Naive thymus-derived CD8-positive, alpha-beta T cell (primary cell): Measurements from ENCODE around the gene KLF3. TPM values are rescaled to one million over a fixed set of nuclear protein-coding genes. Genes with fewer than 3 reads are reported as not detected.
"Not testable (repeated sequence)": the region's sequence is repeated elsewhere in the genome, so short reads cannot be mapped to it uniquely, and the experiment has no call there.

ENCODE experiments used
- ATAC-seq, 2 donors: fragments of 150-1000 bp; cut with Tn5 transposase in 1 of 2; sonication (Bioruptor Pico), chemical (Tn5 transposase) in 1 of 2; 1 replicate in 1 of 2; 2 replicates in 1 of 2; pipeline ENCODE4 v1.10.0; 2021; ENCODE audit warnings: mild to moderate bottlenecking in 2 of 2, moderate library complexity in 2 of 2
- POLR2A ChIA-PET: fragments of 350-600 bp; sonication (Branson Sonifier 250); formaldehyde crosslinking; loops from one replicate; lab custom pipeline; 2021; ENCODE audit warnings: antibody characterized with exemption; lab: Charles Lee
- DNase-seq, 10 donors: peaks; one replicate each; pipeline versions ENCODE4 v3.0.0 to v3.0.0-alpha.2; 2020 to 2022
- H3K27ac Mint-ChIP-seq, 10 donors: one replicate each; pipeline ENCODE4 v1.8.0; 2020 to 2022; ENCODE audit warnings: mild to moderate bottlenecking in 10 of 10, mixed read lengths in 10 of 10, moderate library complexity in 4 of 10, inconsistent platforms in 1 of 10
- H3K27me3 Mint-ChIP-seq, 5 donors: one replicate each; pipeline ENCODE4 v1.8.0; 2021 to 2022; ENCODE audit warnings: mixed read lengths in 5 of 5
- H3K36me3 Mint-ChIP-seq, 3 donors: one replicate each; pipeline ENCODE4 v1.8.0; 2020 to 2022; ENCODE audit warnings: mixed read lengths in 3 of 3, mild to moderate bottlenecking in 2 of 3, inconsistent platforms in 1 of 3
- H3K4me1 Mint-ChIP-seq, 4 donors: one replicate each; pipeline ENCODE4 v1.8.0; 2021 to 2022; ENCODE audit warnings: mixed read lengths in 4 of 4
- H3K4me3 Mint-ChIP-seq, 10 donors: one replicate each; pipeline ENCODE4 v1.8.0; 2020 to 2022; ENCODE audit warnings: mild to moderate bottlenecking in 10 of 10, mixed read lengths in 10 of 10, moderate library complexity in 6 of 10, inconsistent platforms in 1 of 10
- H3K9me3 Mint-ChIP-seq, 9 donors: one replicate each; pipeline ENCODE4 v1.8.0; 2020 to 2022; ENCODE audit warnings: mixed read lengths in 9 of 9, mild to moderate bottlenecking in 3 of 9, inconsistent platforms in 1 of 9, moderate library complexity in 1 of 9
- polyA plus RNA-seq, 3 donors: library from polyadenylated mRNA; unstranded; fragments of 300-500 nt; fragmentation: Illumina TruSeq; gene quantifications; one replicate each; pipeline ENCODE4 v1.2.3, GENCODE V29; 2021
- total RNA-seq, 8 experiments: library from RNA in 2 of 8; stranded (reverse) in 2 of 8; gene quantifications; one replicate each; pipeline ENCODE4 v1.2.3 and lab custom pipeline; 2021 to 2026

KLF3 gene
- total RNA-seq (100 to 1,000 TPM; 124 to 125 TPM), polyA plus RNA-seq (10 to 100 TPM; 46.2 to 56.6 (median 50.8) TPM), total RNA-seq (lab: John Stamatoyannopoulos, UW) (40.7 to 174 (median 159) reads per million in 6 experiments)

DNA sequence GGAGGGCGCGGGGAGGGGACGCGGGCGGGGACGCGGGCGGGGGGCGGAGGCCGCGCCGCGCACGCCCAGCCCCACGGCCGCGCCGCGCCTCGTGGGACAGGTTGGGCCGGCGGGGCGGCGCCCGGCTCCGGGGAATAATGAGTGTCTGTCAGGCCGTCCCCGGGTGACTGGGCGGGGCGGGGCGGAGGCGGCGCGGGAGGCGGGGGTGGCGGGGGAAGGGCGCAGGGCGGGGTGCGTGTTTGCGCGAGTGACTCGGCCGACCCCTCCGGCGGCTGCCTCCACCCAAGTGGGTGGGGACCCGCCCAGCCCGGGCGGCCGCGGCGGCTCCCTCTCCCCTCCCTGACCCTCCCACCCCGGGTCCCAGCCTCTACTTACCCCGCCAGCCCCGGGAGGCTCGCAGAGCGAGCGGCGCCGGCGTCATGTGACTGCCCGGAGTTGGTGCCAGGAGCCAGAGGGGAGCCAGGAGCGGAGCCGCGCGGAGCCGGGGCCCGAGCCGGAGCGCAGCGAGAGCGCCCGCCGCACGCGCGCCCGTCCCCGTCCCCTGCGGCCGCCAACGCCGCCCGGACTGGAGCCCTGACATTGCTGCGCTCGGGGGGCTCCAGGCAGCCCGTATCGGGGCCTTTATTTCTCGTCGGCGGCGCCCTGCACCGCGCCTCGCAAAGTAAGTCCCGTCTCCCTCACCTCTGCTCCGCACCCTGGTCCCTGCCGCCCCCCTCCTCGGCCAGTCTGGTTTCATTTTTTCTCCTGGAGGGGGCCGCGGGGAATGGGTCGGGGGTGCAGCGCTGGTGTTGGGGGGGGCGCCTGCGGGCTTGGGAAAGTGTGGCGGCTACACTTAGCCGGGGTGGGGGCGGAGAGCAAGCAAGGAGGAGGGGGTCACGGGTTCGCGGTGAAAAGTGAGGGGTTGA lies at the start of gene KLF3:
Gene KLF3 (plus strand): TSS at position 399 of the 905 bp plus-strand sequence. CDS start 16,427 bp downstream, outside the sequence.
- Mint-ChIP-seq H3K4me1 (peaks cover 30 to 74% (median 60%) of the 10 kb centered on the region in 4 donors), H3K27me3 (no peaks in the 10 kb centered on the region), H3K4me3 (peak within 1 kb of the TSS; percentile 90 to 99 (median 97)), H3K36me3 (peaks cover 0 to 13% (median 3%) of the 10 kb centered on the region in 3 donors), H3K27ac (peak within 1 kb of the TSS; percentile 92 to 100 (median 98)), H3K9me3 (no peaks in the 10 kb centered on the region)
- DNase-seq (peak; percentile 83 to 97 (median 92)), ATAC-seq (peak; percentile 70)
- POLR2A ChIA-PET, result interaction anchor here (0.9 to 11.1 kb wide), 17 partner anchors 7 to 344 kb away, joined by 3 to 181 read pairs (median 5); no protein-coding TSS in a partner anchor

DNA sequence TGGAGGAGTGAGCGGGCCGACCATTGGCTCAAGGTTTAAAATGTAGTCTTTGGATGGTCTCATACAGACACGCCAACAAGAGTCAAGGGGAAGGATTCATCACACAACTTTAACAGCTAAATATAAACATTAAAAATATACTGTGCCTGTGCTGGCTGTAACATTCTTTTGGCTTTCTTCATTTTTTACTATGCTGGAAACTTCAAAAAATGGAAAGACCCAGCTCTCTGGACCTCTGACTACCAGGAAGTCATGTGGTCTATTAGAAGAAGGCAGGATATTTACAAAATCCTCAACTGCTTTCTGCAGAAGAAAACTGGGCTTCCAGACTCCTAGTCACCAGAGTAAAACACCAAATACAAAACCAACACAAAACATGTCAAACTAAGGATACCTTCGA lies 49.8 kb upstream of the KLF3 start:
- no peak overlapping the region for H3K27ac Mint-ChIP-seq
- ATAC-seq (no peak), DNase-seq (no peak)
- POLR2A ChIA-PET, result no interaction called here
- no peaks in the 10 kb centered on the region for H3K9me3 Mint-ChIP-seq
- peaks cover 15 to 36% (median 26%) of the 10 kb centered on the region in 4 donors for H3K4me1 Mint-ChIP-seq
- peaks cover 0 to under 1% (median 0%) of the 10 kb centered on the region in 3 donors for H3K36me3 Mint-ChIP-seq
- H3K4me3 Mint-ChIP-seq, result no peak overlapping the region
- no peaks in the 10 kb centered on the region for H3K27me3 Mint-ChIP-seq

DNA sequence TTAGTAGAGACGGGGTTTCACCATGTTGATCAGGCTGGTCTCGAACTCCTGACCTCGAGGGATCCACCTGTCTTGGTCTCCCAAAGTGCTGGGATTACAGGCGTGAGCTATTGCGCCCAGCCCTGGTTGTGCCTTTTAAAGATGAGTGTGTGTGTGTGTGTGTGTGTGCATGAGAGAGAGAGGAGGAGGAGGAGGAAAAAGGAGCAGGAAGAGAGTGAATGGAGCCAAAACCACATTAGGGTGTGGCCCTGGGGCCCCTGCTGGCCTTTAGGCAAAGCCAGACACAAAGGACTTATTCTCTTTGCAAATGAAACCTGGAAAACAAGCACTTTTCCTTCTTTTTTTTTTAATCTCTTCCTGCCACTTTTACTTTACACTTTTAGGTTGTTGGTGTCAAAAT lies 48.2 kb upstream of the KLF3 start:
- POLR2A ChIA-PET, result interaction anchor here (0.7 kb wide), 1 partner anchor 546 kb away, joined by 4 read pairs; no protein-coding TSS in a partner anchor

GRCh38 chr4:38618505-38618904 lies 45.5 kb upstream of the KLF3 start:
- no peak for DNase-seq

More for the DNA sequence above, 48.2 kb upstream of the KLF3 start:
- DNase-seq, result no peak
- H3K27ac Mint-ChIP-seq, result peak overlapping the region in 1 of 10 donors; percentile 50
- no peaks in the 10 kb centered on the region for H3K27me3 Mint-ChIP-seq
- no peaks in the 10 kb centered on the region for H3K9me3 Mint-ChIP-seq
- H3K36me3 Mint-ChIP-seq, result peaks cover 0 to 7% (median 0%) of the 10 kb centered on the region in 3 donors
- no peak overlapping the region for H3K4me3 Mint-ChIP-seq
- no peak for ATAC-seq
- peaks cover 11 to 35% (median 19%) of the 10 kb centered on the region in 4 donors for H3K4me1 Mint-ChIP-seq

DNA sequence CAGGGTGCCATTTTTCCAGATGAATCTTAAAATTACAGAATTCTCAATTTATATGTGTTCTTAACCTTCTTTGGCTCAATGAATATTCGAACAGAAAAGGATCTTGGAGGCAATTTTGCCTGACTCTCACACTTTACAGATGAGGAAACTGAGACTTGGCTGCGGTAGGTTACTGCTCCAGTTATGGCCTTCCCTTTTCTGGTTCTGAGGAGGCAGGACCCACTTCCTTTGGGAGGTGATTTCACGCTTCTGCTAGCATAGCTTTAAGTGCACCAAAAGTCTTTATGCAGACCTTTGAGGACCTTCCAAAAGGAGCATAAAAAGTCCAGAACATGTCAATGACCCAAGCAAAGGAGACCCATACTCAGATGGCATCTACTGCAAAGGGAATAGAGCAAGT lies 44.7 kb upstream of the KLF3 start:
- POLR2A ChIA-PET, result interaction anchor here (0.6 to 2.5 kb wide), 2 partner anchors 15 to 105 kb away, joined by 4 to 6 read pairs; no protein-coding TSS in a partner anchor
- ATAC-seq, result no peak
- Mint-ChIP-seq H3K4me3 (no peak overlapping the region), H3K9me3 (no peaks in the 10 kb centered on the region), H3K4me1 (peaks cover 14 to 24% (median 17%) of the 10 kb centered on the region in 4 donors), H3K27me3 (no peaks in the 10 kb centered on the region), H3K27ac (no peak overlapping the region), H3K36me3 (peaks cover 0 to 7% (median 0%) of the 10 kb centered on the region in 3 donors)
- DNase-seq, result no peak

More at GRCh38 chr4:38618505-38618904, 45.5 kb upstream of the KLF3 start:
- no peaks in the 10 kb centered on the region for H3K27me3 Mint-ChIP-seq
- POLR2A ChIA-PET, result interaction anchor here (0.7 kb wide), 1 partner anchor 97 kb away, joined by 3 read pairs; no protein-coding TSS in a partner anchor
- H3K4me3 Mint-ChIP-seq, result no peak overlapping the region
- peak overlapping the region in 1 of 10 donors; percentile 26 for H3K27ac Mint-ChIP-seq
- no peak for ATAC-seq
- H3K36me3 Mint-ChIP-seq, result peaks cover 0 to 7% (median 0%) of the 10 kb centered on the region in 3 donors
- no peaks in the 10 kb centered on the region for H3K9me3 Mint-ChIP-seq
- H3K4me1 Mint-ChIP-seq, result peaks cover 14 to 26% (median 20%) of the 10 kb centered on the region in 4 donors

GRCh38 chr4:38620065-38620464 lies 43.9 kb upstream of the KLF3 start:
- POLR2A ChIA-PET, result interaction anchor here (2.5 kb wide), 1 partner anchor 16 kb away, joined by 6 read pairs; no protein-coding TSS in a partner anchor
- H3K36me3 Mint-ChIP-seq, result peaks cover 0 to 7% (median 0%) of the 10 kb centered on the region in 3 donors
- DNase-seq, result no peak
- peak overlapping the region in 2 of 10 donors; percentile 17 to 23 for H3K27ac Mint-ChIP-seq
- H3K9me3 Mint-ChIP-seq, result no peaks in the 10 kb centered on the region
- H3K4me1 Mint-ChIP-seq, result peaks cover 13 to 24% (median 18%) of the 10 kb centered on the region in 4 donors
- no peak overlapping the region for H3K4me3 Mint-ChIP-seq
- ATAC-seq, result no peak
- H3K27me3 Mint-ChIP-seq, result no peaks in the 10 kb centered on the region

DNA sequence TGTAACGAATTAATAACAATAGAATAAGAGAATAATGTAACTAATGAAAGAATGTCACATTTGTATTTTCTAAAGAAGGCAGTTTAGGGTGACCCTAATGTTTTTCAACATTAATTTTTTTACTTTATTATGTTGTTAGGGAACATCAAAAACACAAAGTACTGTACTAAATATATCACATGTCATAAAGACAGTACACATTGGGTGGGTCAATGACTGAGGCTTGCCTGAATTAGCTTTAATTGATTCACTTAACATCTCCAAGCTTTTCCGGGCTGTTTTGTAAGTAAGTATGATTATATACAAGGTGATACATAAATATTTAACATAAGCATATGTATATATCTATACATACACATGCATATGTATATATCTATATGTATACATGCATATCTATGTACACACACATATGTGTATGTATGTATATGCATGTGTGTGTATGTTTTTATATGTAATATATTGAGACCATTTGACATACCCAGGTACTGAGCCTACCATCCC lies 43.4 kb upstream of the KLF3 start:
- ATAC-seq, result no peak

DNA sequence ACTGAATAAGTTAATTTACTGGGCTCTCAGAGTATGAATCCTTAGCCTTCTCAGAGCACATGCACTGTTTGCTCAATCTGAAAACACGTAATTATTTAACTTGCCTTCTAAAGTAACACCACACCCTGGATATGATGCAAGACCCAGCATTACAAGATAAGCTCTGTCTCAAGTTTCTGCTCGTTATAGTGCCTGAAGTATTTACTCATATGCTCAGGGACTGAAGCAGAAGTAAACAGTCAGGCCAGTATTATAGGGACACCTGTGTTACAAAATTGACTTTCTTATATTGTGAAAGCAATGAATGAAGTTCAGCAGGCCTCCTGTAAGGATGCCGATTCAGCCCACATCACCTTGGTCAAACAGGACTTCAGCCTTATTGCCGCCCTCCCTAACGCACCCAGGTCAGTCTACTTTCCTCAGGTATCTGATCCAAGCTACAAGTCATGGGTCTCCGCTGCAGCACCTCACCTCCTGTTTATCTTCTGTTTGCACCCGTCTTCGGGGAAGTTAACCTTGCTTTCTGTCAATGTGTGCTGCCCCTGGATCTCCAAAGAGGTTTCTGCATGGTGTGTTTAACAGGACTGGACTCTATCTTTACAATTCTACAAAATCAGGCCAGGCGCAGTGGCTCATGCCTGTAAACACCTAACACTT lies 42.8 kb upstream of the KLF3 start:
- Mint-ChIP-seq H3K27ac (peak overlapping the region in 1 of 10 donors; percentile 14), H3K4me3 (no peak overlapping the region), H3K27me3 (no peaks in the 10 kb centered on the region), H3K36me3 (peaks cover 0 to 7% (median 0%) of the 10 kb centered on the region in 3 donors), H3K9me3 (no peaks in the 10 kb centered on the region), H3K4me1 (peaks cover 15 to 25% (median 22%) of the 10 kb centered on the region in 4 donors)
- ATAC-seq (no peak), DNase-seq (no peak)
- POLR2A ChIA-PET, result interaction anchor here (2.5 kb wide), 1 partner anchor 17 kb away, joined by 6 read pairs; no protein-coding TSS in a partner anchor

More for the DNA sequence above, 43.4 kb upstream of the KLF3 start:
- H3K4me3 Mint-ChIP-seq, result no peak overlapping the region
- POLR2A ChIA-PET, result interaction anchor here (2.5 kb wide), 1 partner anchor 16 kb away, joined by 6 read pairs; no protein-coding TSS in a partner anchor
- peaks cover 0 to 7% (median 0%) of the 10 kb centered on the region in 3 donors for H3K36me3 Mint-ChIP-seq
- peaks cover 15 to 27% (median 20%) of the 10 kb centered on the region in 4 donors for H3K4me1 Mint-ChIP-seq
- DNase-seq, result no peak
- no peak overlapping the region for H3K27ac Mint-ChIP-seq
- H3K27me3 Mint-ChIP-seq, result no peaks in the 10 kb centered on the region
- H3K9me3 Mint-ChIP-seq, result no peaks in the 10 kb centered on the region

DNA sequence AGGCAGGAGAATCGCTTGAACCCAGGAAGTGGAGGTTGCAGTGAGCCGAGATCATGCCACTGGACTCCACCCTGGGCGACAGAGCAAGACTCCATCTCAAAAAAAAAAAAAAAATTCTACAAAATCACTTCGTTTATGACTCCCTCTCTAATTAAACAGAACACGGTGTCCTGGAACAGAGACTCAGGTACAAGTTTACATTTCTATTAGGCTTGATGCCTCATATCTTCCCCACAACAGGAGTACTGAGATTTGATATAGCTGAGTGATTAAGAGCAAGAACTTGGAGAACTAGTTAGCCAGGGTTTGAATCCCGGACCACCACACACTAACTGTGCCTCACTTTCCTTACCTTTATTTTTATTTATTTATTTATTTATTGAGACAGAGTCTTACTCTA lies 42.2 kb upstream of the KLF3 start:
- Mint-ChIP-seq H3K36me3 (peaks cover 0 to 7% (median 0%) of the 10 kb centered on the region in 3 donors), H3K27me3 (no peaks in the 10 kb centered on the region), H3K4me3 (no peak overlapping the region), H3K27ac (peak overlapping the region in 1 of 10 donors; percentile 14), H3K9me3 (no peaks in the 10 kb centered on the region), H3K4me1 (peaks cover 13 to 23% (median 21%) of the 10 kb centered on the region in 4 donors)
- DNase-seq (no peak), ATAC-seq (no peak)
- POLR2A ChIA-PET, result interaction anchor here (0.8 kb wide), 1 partner anchor 41 kb away, joined by 3 read pairs; no protein-coding TSS in a partner anchor

DNA sequence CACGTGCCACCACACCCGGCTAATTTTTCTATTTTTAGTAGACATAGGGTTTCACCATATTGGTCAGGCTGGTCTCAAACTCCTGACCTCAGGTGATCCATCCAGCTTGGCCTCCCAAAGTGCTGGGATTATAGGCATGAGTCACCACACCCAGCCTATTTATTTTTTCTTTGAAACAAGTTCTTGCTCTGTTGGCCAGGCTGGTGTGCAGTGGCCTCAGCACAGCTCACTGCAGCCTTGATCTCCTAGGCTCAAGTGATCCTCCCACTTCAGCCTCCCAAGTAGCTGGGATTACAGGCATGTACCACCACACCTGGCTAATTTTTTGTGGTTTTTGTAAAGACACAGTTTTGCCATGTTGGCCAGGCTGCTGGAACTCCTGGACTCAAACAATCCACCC lies 41.7 kb upstream of the KLF3 start:
- H3K27me3 Mint-ChIP-seq, ATAC-seq, H3K36me3 Mint-ChIP-seq, H3K9me3 Mint-ChIP-seq, DNase-seq, H3K4me3 Mint-ChIP-seq: not testable (repeated sequence)
- Mint-ChIP-seq H3K27ac (peak overlapping the region in 1 of 10 donors; percentile 5), H3K4me1 (peaks cover 13 to 23% (median 19%) of the 10 kb centered on the region in 4 donors)
- POLR2A ChIA-PET, result interaction anchor here (0.8 kb wide), 1 partner anchor 41 kb away, joined by 3 read pairs; no protein-coding TSS in a partner anchor

DNA sequence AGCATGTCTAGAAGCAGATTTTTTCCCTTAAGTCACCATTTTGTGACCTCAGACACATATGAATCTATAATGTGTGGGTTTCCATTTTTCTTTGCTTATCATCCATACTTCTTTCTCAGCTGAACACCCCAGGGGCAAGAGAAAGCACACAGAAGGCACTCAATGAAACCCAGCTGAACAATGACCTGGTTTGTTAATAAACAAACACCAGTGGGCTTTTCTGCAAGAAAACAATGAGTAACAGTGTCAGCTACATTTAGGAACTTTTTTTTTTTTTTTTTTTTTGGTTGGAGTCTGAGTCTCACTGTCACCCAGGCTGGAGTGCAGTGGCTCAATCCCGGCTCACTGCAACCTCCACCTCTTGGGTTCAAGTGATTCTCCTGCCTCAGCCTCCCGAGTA lies 40.7 kb upstream of the KLF3 start:
- no peaks in the 10 kb centered on the region for H3K27me3 Mint-ChIP-seq
- peaks cover 16 to 23% (median 19%) of the 10 kb centered on the region in 4 donors for H3K4me1 Mint-ChIP-seq
- H3K4me3 Mint-ChIP-seq, result no peak overlapping the region
- POLR2A ChIA-PET, result interaction anchor here (0.7 to 0.8 kb wide), 4 partner anchors 11 to 317 kb away, joined by 3 to 7 read pairs (median 4); no protein-coding TSS in a partner anchor
- H3K36me3 Mint-ChIP-seq, result peaks cover 0 to 8% (median 0%) of the 10 kb centered on the region in 3 donors
- DNase-seq (no peak), ATAC-seq (no peak)
- H3K27ac Mint-ChIP-seq, result peak overlapping the region in 1 of 10 donors; percentile 4
- no peaks in the 10 kb centered on the region for H3K9me3 Mint-ChIP-seq
